GM19099 (cell line): ENCODE data around the gene PRKCG.

Experiments
- POLR2A ChIP-seq: IDR thresholded peaks from 3 replicates; pipeline ENCODE4 v1.6.1; 2011; ENCODE audit warnings: low read depth; ENCODE audit not compliant: insufficient read length; ENCODE audit errors: extremely low read depth

PRKCG gene

DNA sequence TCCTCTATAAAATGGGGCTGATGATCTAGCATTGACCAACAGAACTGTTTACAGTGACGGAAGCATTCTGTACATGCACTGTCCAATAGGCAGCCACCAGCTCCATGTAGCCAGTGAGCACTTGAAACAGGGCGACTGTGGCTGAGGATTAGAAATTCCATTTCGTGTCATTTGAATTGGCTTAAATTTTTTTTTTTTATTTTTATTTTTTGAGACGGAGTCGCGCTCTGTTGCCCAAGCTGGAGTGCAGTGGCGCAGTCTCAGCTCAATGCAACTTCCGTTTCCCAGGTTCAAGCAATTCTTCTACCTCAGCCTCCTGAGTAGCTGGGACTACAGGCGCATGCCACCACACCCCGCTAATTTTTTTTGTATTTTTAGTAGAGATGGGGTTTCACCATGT is 3.0 kb downstream of the PRKCG start:
- TF ChIP-seq POLR2A, result no peak

DNA sequence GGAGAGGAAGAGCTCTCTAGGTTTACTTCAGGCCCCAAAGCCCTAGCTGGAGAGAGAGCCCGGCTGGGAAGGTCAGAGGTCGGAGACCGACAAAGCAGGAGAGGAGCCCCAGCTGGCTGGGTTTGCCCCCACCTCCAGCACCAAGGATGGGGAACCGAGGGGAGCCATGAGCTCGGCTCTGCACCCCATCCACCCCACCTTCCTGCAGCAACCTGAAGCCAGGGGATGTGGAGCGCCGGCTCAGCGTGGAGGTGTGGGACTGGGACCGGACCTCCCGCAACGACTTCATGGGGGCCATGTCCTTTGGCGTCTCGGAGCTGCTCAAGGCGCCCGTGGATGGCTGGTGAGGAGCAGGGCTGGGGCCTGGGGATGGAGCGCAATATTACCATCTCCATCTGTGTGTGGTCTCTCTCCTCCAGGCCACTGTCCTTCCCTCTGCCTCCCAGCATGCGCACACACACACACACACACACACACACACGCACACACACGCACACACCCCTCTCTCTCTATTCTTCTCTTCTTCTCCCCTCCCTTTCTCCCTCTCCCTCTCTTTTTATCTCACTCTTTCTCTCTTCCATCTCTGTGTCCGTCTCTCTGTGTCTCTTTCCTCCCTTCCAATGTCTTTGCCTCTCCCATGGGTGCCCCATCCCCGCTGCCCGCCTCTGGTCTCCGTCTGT is 10.4 kb downstream of the PRKCG start:
- no peak for TF ChIP-seq POLR2A

DNA sequence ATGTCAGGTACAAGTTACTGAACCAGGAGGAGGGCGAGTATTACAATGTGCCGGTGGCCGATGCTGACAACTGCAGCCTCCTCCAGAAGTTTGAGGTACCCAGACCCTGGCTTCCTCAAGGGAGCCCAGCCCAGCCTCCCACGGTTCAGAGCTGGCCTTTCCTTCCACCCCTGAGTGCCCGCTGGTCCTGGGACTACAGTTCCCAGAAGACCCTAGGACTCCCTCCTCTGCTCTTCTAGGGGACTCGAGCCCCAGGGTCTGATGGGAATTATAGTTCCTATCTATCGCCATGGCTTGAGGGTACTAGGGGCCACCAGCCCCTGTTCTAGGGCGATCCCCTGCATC is 11.0 kb downstream of the PRKCG start:
- no peak for TF ChIP-seq POLR2A

- no peak for TF ChIP-seq POLR2A
Measured at GRCh38 chr19:53894707-53895106, 12.7 kb downstream of the PRKCG start.

- no peak for TF ChIP-seq POLR2A
Measured at GRCh38 chr19:53896682-53897081, 14.7 kb downstream of the PRKCG start.

- TF ChIP-seq POLR2A, result no peak
Measured at GRCh38 chr19:53897459-53897858, 15.5 kb downstream of the PRKCG start.

DNA sequence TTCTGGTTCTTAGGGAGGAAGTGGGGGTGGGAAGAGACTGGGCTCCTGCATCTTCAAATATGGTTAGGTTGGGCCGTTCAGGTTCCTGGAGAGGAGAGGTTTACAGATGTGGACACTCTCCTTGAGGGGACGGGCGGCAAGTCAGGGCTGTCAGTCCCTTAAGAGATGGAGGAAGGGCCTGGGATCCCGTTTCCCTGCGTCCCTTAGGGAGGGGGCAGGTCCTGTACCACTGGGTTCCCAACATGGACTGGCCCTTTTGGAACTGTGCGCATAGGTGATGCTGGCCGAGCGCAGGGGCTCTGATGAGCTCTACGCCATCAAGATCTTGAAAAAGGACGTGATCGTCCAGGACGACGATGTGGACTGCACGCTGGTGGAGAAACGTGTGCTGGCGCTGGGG is 16.2 kb downstream of the PRKCG start:
- no peak for TF ChIP-seq POLR2A

GRCh38 chr19:53898636-53899341 is 16.8 kb downstream of the PRKCG start:
- no peak for TF ChIP-seq POLR2A

DNA sequence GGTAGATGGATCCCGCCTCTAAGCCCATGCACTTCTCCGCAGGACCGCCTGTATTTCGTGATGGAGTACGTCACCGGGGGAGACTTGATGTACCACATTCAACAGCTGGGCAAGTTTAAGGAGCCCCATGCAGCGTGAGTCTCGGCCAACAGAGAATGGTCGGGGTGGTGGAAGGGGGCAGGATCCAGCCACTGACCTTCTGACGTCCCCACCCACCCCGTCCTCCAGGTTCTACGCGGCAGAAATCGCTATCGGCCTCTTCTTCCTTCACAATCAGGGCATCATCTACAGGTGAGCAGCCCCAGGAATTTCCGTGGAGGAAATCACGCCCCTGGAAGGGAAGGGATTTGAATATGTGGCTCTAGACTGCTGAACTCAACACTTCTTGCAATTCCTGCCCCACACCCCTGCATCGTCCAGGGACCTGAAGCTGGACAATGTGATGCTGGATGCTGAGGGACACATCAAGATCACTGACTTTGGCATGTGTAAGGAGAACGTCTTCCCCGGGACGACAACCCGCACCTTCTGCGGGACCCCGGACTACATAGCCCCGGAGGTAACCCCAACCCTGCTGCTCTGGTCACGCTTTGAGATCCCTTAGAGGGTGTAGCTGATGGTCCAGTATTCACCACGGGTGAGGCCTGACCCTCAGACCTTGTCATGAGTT is 18.3 kb downstream of the PRKCG start:
- TF ChIP-seq POLR2A, result no peak

GRCh38 chr19:53903055-53903680 is 21.2 kb downstream of the PRKCG start:
- TF ChIP-seq POLR2A, result no peak

- no peak for TF ChIP-seq POLR2A
Measured at GRCh38 chr19:53904909-53905308, 22.9 kb downstream of the PRKCG start.

DNA sequence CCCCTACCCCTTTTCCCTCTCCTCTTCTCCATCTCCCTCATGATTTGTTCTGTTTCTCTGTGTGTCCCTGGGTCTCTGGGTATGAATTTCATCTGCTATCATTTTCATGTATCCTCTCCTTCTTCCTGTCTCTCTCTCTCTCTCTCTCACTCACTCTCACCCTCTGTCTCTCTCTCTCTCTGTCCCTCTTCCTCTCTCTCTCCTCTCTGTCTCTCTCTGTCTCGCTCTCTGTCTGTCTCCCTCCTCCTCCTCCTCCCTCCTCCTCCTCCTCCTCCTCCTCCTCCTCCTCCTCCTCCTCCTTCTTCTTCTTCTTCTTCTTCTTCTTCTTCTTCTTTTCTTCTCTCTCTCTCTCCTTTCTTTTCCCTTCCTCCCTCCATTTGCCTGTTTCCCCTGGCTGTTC is 23.8 kb downstream of the PRKCG start:
- TF ChIP-seq POLR2A, result no peak

GRCh38 chr19:53906211-53907192 is 24.5 kb downstream of the PRKCG start:
- no peak for TF ChIP-seq POLR2A

DNA sequence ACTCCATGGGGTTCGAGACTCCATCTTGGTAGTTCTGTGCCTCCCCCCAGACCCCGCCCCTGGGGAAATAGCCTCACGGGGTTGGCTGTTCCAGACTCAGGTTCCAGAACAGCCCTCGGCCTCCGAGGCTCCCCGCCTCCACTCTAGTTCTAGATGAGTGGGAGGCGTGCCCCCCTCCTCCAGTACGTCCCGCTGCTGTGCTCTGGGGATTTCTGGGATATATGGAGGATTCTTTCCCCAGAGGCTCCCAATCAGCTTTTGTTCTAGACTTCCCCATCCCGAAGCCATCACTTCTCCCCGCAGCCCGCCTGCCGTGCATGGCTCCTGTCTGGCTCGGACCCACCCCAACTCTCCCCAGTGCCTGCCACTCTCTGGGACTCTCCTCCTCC is 25.2 kb downstream of the PRKCG start:
- no peak for TF ChIP-seq POLR2A

DNA sequence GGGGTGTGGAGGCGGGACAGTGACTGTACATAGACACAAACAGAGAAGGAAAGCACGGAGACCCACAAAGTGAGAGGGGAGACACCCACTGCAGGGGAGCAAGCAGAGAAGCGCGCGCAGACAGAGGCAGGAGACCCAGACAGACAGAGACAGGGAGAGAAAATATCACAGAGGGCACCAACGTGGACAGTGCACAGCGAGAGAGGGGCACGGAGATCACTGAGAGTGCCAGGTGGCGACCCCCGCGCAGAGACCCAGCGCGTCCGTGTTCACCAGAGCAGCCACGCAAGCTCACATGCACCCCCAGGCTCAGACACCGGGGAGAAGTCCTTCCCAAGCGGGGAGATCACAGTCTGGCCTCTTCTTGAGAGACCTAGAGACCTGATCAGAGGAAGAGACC is 25.7 kb downstream of the PRKCG start:
- no peak for TF ChIP-seq POLR2A
